HCT116 (cell line): ENCODE data around the gene RHEB. TPM values are rescaled to one million over a fixed set of nuclear protein-coding genes. Genes with fewer than 3 reads are reported as not detected.

Experiments used
- ATAC-seq: fragments of 200-7000 bp; cut with Tn5 transposase; 2 replicates; pipeline ENCODE4 v1.9.1; 2020; ENCODE audit warnings: mild to moderate bottlenecking, moderate library complexity
- BruUV-seq: library from RNA; stranded (reverse); fragments of 400-500 nt; replicated peaks from 2 replicates; lab custom pipeline; 2021; lab: Mats Ljungman, UMichigan
- CTCF ChIA-PET: fragments of 300-600 bp; sonication (Branson Sonifier 250); formaldehyde crosslinking; loops from one replicate; lab custom pipeline; 2021; ENCODE audit warnings: antibody characterized with exemption; lab: Charles Lee
- POLR2A ChIA-PET: fragments of 300-600, 350-600 bp; sonication (Branson Sonifier 250); formaldehyde crosslinking; loops from one replicate; lab custom pipeline; 2021; ENCODE audit warnings: antibody characterized with exemption; lab: Charles Lee
- RAD21 ChIA-PET, 2 experiments: fragments of 300-600 bp; sonication (Branson Sonifier 250); formaldehyde crosslinking; loops; one replicate each; lab custom pipeline; 2023; ENCODE audit warnings: low total read pairs in 2 of 2; ENCODE audit not compliant: uncharacterized antibody in 2 of 2, unreplicated experiment in 2 of 2, low non-redundant PET in 1 of 2; lab: Charles Lee
- DNase-seq: peaks from one replicate; pipeline ENCODE4 v3.0.0-alpha.2; 2010; ENCODE audit warnings: low read depth, low spot score
- H2AFZ ChIP-seq: fragments of 200-600 bp; shearing (Covaris generic), sonication (generic); 2 replicates; pipeline ENCODE4 v1.6.1; 2017; ENCODE audit warnings: low read depth, mixed run types, mixed read lengths, antibody characterized with exemption, low read length; ENCODE audit not compliant: poor library complexity, severe bottlenecking
- H3K27ac ChIP-seq: 2 replicates; pipeline ENCODE4 v1.5.1; 2012; ENCODE audit warnings: low read depth, low read length
- H3K27me3 ChIP-seq: fragments of 200-600 bp; sonication (generic); 2 replicates; pipeline ENCODE4 v1.6.1; 2016; ENCODE audit warnings: mixed run types, low read length, mixed read lengths; ENCODE audit not compliant: insufficient read depth
- H3K36me3 ChIP-seq, 2 experiments: fragments of 200-500 bp in 1 of 2; fragments of 200-600 bp in 1 of 2; sonication (Bioruptor generic) in 1 of 2; sonication (generic) in 1 of 2; 2 replicates each; pipeline versions ENCODE4 v1.5.1 to v1.6.1; 2014 to 2016; ENCODE audit warnings: low read length in 2 of 2, inconsistent platforms in 1 of 2, mixed read lengths in 1 of 2, mixed run types in 1 of 2; ENCODE audit not compliant: insufficient read depth in 2 of 2, control insufficient read depth in 1 of 2
- H3K4me1 ChIP-seq, 2 experiments: fragments of 200-600 bp in 1 of 2; sonication (generic) in 1 of 2; 2 replicates each; pipeline versions ENCODE4 v1.5.1 to v1.6.1; 2012 to 2017; ENCODE audit warnings: low read length in 2 of 2, inconsistent platforms in 1 of 2, mild to moderate bottlenecking in 1 of 2, mixed read lengths in 1 of 2, mixed run types in 1 of 2, moderate library complexity in 1 of 2; ENCODE audit not compliant: insufficient read depth in 2 of 2, control insufficient read depth in 1 of 2
- H3K4me2 ChIP-seq: fragments of 200-600 bp; sonication (generic); 2 replicates; pipeline ENCODE4 v1.6.1; 2017; ENCODE audit warnings: mixed run types, low read length, mixed read lengths
- H3K4me3 ChIP-seq, 2 experiments: fragments of 200-600 bp in 1 of 2; sonication (generic) in 1 of 2; replicated peaks in 1 of 2; 2 replicates each; pipeline ENCODE4 v1.5.1; 2011 to 2016; ENCODE audit warnings: low read length in 2 of 2, control low read depth in 1 of 2, low read depth in 1 of 2, mild to moderate bottlenecking in 1 of 2, mixed read lengths in 1 of 2, mixed run types in 1 of 2
- H3K79me2 ChIP-seq: fragments of 200-600 bp; sonication (generic); 2 replicates; pipeline ENCODE4 v1.6.1; 2017; ENCODE audit warnings: mild to moderate bottlenecking, mixed run types, low read length, moderate library complexity, mixed read lengths; ENCODE audit not compliant: insufficient read depth
- H3K9ac ChIP-seq: fragments of 200-600 bp; sonication (generic); 2 replicates; pipeline ENCODE4 v1.6.1; 2016; ENCODE audit warnings: low read length, mixed read lengths
- H3K9me2 ChIP-seq: fragments of 200-600 bp; sonication (generic), shearing (Covaris generic); 2 replicates; pipeline ENCODE4 v1.6.1; 2017; ENCODE audit warnings: mixed run types, mild to moderate bottlenecking, moderate library complexity; ENCODE audit not compliant: insufficient read depth
- H3K9me3 ChIP-seq, 2 experiments: fragments of 200-500 bp in 1 of 2; fragments of 200-600 bp in 1 of 2; sonication (Bioruptor generic) in 1 of 2; sonication (generic) in 1 of 2; 2 replicates each; pipeline ENCODE4 v1.6.1; 2014 to 2017; ENCODE audit warnings: low read length in 2 of 2, mixed read lengths in 2 of 2, inconsistent platforms in 1 of 2, low read depth in 1 of 2, mild to moderate bottlenecking in 1 of 2, mixed run types in 1 of 2, moderate library complexity in 1 of 2; ENCODE audit not compliant: control insufficient read depth in 1 of 2, insufficient read depth in 1 of 2
- H4K20me1 ChIP-seq: fragments of 200-600 bp; sonication (generic), shearing (Covaris generic); 2 replicates; pipeline ENCODE4 v1.6.1; 2017; ENCODE audit warnings: mixed run types, mild to moderate bottlenecking, moderate library complexity; ENCODE audit not compliant: insufficient read depth
- CBX3 ChIP-seq: IDR thresholded peaks from 2 replicates; pipeline ENCODE4 v1.6.1; 2012; ENCODE audit warnings: low read depth
- ELF1 ChIP-seq: IDR thresholded peaks from 2 replicates; pipeline ENCODE4 v1.6.1; 2012; ENCODE audit warnings: low read depth, borderline replicate concordance
- EZH2phosphoT487 ChIP-seq: fragments of 200-600 bp; IDR thresholded peaks from 2 replicates; pipeline ENCODE4 v1.6.1; 2018; ENCODE audit warnings: antibody characterized with exemption, borderline replicate concordance
- FOSL1 ChIP-seq: IDR thresholded peaks from 2 replicates; pipeline ENCODE4 v1.6.1; 2012; ENCODE audit warnings: low read depth
- POLR2A ChIP-seq: IDR thresholded peaks from 2 replicates; pipeline ENCODE4 v1.7.0; 2011; ENCODE audit warnings: borderline replicate concordance; ENCODE audit not compliant: insufficient read depth, insufficient read length; ENCODE audit errors: extremely low read depth
- POLR2AphosphoS5 ChIP-seq: IDR thresholded peaks from 2 replicates; pipeline ENCODE4 v1.6.1; 2011; ENCODE audit warnings: mild to moderate bottlenecking, low read depth, low read length, moderate library complexity
- RAD21 ChIP-seq: IDR thresholded peaks from 2 replicates; pipeline ENCODE4 v1.6.1; 2012; ENCODE audit warnings: low read depth, mild to moderate bottlenecking
- YY1 ChIP-seq: IDR thresholded peaks from 2 replicates; pipeline ENCODE4 v1.6.1; 2011; ENCODE audit warnings: low read length, low read depth, moderate library complexity, mild to moderate bottlenecking; ENCODE audit not compliant: insufficient replicate concordance; ENCODE audit errors: extremely low read depth
- intact Hi-C: fragments of 100-400 bp; cut with micrococcal nuclease; formaldehyde crosslinking; loops from 2 replicates; pipeline ENCODE4 v1.10.0; 2022
- total RNA-seq: library from RNA; stranded (reverse); gene quantifications from one replicate; pipeline ENCODE4 v1.2.1, GENCODE V29; 2021; ENCODE audit not compliant: unreplicated experiment
- TF ChIP-seq, protein P1 (sequence below): IDR thresholded peaks from 2 replicates; pipeline ENCODE4 v1.6.1; 2011; ENCODE audit warnings: mild to moderate bottlenecking, low read length, moderate library complexity; ENCODE audit not compliant: insufficient replicate concordance; ENCODE audit errors: extremely low read depth
- TF ChIP-seq, protein P2 (sequence below): IDR thresholded peaks from 2 replicates; pipeline ENCODE4 v1.6.1; 2012; ENCODE audit warnings: low read depth
- TF ChIP-seq, protein P3 (sequence below): IDR thresholded peaks from 2 replicates; pipeline ENCODE4 v1.6.1; 2012

The RHEB gene
- total RNA-seq, 1 experiment from 2014 or later = 114 TPM

DNA sequence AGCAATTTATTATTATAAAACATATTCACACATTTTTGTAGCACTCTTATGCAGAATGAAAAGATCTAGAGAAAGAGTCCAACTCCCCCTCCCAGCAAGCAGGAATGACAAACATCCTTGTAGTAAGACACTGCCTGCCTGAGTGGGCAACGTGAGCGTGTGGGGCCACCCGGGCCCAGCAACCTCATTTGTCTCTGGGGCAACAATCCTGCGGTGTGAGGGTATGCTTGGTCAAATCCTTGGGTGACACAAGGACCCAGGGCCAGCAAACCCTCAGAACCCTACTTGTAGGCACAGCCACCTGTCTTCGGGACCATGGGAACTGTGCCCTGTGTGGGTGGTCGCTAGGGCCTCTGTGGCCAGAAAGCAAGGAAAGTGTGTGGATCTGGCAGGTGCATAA lies 10.7 kb downstream of the RHEB start:
- intact Hi-C loops = no loop called here
- Histone ChIP-seq H3K9ac (no peak overlapping the region), H2AFZ (no peak overlapping the region), H3K4me1 (peaks cover 0 to 10% of the 10 kb centered on the region in 2 experiments; a peak in 1 of 4 replicates), H3K36me3 (no peaks in the 10 kb centered on the region), H3K4me2 (no peak overlapping the region), H3K79me2 (peaks cover 100% of the 10 kb centered on the region), H3K27me3 (no peaks in the 10 kb centered on the region), H4K20me1 (peaks cover 69% of the 10 kb centered on the region; the same call in 1 of the 2 replicates), H3K9me2 (no peaks in the 10 kb centered on the region), H3K27ac (no peak overlapping the region), H3K4me3 (no peak overlapping the region), H3K9me3 (no peaks in the 10 kb centered on the region)
- CTCF ChIA-PET = interaction anchor here (1.0 kb wide), 1 partner anchor 194 kb away, joined by 5 read pairs; no protein-coding TSS in a partner anchor
- DNase-seq (no peak), ATAC-seq (no peak)
- POLR2A ChIA-PET = interaction anchor here (1.4 kb wide), 1 partner anchor 11 kb away, joined by 6 read pairs; the partner anchor contains the start of gene RHEB
- BruUV-seq = no TSS peak
- TF ChIP-seq EZH2phosphoT487 (no peak), YY1 (no peak), FOSL1 (no peak), RAD21 (no peak), CBX3 (no peak), POLR2AphosphoS5 (no peak), POLR2A (no peak), ELF1 (no peak)
- TF ChIP-seq, protein P1, sequence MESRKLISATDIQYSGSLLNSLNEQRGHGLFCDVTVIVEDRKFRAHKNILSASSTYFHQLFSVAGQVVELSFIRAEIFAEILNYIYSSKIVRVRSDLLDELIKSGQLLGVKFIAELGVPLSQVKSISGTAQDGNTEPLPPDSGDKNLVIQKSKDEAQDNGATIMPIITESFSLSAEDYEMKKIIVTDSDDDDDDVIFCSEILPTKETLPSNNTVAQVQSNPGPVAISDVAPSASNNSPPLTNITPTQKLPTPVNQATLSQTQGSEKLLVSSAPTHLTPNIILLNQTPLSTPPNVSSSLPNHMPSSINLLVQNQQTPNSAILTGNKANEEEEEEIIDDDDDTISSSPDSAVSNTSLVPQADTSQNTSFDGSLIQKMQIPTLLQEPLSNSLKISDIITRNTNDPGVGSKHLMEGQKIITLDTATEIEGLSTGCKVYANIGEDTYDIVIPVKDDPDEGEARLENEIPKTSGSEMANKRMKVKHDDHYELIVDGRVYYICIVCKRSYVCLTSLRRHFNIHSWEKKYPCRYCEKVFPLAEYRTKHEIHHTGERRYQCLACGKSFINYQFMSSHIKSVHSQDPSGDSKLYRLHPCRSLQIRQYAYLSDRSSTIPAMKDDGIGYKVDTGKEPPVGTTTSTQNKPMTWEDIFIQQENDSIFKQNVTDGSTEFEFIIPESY = no peak
- TF ChIP-seq, protein P2, sequence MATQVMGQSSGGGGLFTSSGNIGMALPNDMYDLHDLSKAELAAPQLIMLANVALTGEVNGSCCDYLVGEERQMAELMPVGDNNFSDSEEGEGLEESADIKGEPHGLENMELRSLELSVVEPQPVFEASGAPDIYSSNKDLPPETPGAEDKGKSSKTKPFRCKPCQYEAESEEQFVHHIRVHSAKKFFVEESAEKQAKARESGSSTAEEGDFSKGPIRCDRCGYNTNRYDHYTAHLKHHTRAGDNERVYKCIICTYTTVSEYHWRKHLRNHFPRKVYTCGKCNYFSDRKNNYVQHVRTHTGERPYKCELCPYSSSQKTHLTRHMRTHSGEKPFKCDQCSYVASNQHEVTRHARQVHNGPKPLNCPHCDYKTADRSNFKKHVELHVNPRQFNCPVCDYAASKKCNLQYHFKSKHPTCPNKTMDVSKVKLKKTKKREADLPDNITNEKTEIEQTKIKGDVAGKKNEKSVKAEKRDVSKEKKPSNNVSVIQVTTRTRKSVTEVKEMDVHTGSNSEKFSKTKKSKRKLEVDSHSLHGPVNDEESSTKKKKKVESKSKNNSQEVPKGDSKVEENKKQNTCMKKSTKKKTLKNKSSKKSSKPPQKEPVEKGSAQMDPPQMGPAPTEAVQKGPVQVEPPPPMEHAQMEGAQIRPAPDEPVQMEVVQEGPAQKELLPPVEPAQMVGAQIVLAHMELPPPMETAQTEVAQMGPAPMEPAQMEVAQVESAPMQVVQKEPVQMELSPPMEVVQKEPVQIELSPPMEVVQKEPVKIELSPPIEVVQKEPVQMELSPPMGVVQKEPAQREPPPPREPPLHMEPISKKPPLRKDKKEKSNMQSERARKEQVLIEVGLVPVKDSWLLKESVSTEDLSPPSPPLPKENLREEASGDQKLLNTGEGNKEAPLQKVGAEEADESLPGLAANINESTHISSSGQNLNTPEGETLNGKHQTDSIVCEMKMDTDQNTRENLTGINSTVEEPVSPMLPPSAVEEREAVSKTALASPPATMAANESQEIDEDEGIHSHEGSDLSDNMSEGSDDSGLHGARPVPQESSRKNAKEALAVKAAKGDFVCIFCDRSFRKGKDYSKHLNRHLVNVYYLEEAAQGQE = no peak
- TF ChIP-seq, protein P3, sequence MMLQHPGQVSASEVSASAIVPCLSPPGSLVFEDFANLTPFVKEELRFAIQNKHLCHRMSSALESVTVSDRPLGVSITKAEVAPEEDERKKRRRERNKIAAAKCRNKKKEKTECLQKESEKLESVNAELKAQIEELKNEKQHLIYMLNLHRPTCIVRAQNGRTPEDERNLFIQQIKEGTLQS = no peak
- RAD21 ChIA-PET = no interaction called here
